ENCODE results near the gene PXT1. TPM values are rescaled to one million over a fixed set of nuclear protein-coding genes. Genes with fewer than 3 reads are reported as not detected.

The PXT1 gene
- total RNA-seq, 1 donor from 2014 or later, result not detected

DNA sequence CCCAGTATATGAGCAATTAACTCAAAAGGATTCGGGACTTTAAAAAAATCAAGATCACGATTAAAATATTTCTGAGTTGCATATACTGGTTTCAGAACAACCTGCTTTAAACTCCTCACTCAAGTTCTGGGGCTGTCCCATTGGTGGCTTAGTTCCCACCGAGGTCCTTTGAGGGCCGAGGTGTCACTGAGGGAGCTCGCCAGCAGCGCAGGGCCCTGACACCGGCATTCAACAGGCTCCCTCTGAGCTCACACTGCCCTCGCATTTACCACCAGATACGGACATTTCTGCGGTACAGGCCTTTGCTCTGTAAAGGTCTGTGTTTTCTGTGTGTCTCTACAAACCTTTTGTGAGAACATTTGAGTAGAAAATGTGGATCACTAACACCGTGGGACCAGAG is 81.6 kb downstream of the PXT1 start:
- ATAC-seq (no peak), DNase-seq (no peak)
- TF ChIP-seq, protein P1, sequence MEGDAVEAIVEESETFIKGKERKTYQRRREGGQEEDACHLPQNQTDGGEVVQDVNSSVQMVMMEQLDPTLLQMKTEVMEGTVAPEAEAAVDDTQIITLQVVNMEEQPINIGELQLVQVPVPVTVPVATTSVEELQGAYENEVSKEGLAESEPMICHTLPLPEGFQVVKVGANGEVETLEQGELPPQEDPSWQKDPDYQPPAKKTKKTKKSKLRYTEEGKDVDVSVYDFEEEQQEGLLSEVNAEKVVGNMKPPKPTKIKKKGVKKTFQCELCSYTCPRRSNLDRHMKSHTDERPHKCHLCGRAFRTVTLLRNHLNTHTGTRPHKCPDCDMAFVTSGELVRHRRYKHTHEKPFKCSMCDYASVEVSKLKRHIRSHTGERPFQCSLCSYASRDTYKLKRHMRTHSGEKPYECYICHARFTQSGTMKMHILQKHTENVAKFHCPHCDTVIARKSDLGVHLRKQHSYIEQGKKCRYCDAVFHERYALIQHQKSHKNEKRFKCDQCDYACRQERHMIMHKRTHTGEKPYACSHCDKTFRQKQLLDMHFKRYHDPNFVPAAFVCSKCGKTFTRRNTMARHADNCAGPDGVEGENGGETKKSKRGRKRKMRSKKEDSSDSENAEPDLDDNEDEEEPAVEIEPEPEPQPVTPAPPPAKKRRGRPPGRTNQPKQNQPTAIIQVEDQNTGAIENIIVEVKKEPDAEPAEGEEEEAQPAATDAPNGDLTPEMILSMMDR (IDR thresholded peaks at IDR 0.05), result no peak
- intact Hi-C loops (cut with DNase I), result no loop called here
- no peaks in the 10 kb centered on the region for H3K36me3 ChIP-seq
- H3K27me3 ChIP-seq (ENCODE audit: low read depth), result no peaks in the 10 kb centered on the region
- H3K9me3 ChIP-seq, result no peaks in the 10 kb centered on the region
- no peak overlapping the region for H3K4me3 ChIP-seq
- H3K4me1 ChIP-seq, result peaks cover 23% of the 10 kb centered on the region
- no peak overlapping the region for H3K27ac ChIP-seq

DNA sequence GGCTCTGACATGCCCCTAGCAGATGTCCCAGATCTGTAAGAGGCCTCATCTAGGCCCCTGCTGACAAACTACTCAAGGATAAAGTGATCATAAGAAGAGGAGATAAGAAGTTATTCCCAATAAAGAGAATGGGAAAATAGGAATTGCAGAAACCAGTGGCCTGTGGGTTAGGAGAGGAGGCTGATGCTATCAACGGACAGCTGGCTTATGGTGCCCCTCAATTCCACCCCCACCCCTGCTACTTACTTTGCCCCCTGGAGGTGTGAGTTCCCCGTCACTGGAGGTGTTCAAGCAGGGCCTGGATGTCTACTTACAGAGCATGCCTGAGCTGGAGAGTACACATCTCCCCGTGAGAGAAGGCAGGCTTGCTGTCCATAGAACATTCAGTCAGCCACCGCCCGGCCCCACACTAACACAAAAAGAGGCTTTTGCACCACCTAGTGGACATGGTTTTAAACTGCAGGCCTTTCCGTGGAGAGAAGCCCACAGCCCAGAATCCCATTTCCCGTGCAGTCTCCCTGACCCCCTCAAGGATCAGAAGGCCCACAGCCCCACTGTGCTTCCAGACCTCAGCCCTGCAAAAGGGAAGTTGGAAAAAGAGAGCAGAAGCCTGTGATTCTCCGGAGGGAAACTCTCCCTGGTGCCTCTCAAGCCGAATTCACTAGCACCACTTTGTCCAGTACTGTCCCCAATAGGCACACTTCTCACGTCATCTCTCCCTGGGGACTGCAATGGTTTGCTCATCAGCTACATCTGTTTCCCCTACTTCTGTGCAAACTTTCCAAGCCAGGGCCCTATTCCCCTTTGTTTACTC is 82.2 kb downstream of the PXT1 start:
- intact Hi-C loops (cut with DNase I), result no loop called here
- no peaks in the 10 kb centered on the region for H3K27me3 ChIP-seq (ENCODE audit: low read depth)
- no peak overlapping the region for H3K4me3 ChIP-seq
- H3K27ac ChIP-seq, result no peak overlapping the region
- ATAC-seq (peak; percentile 78 to 87), DNase-seq (peak; percentile 85)
- H3K9me3 ChIP-seq, result no peaks in the 10 kb centered on the region
- peaks cover 23% of the 10 kb centered on the region for H3K4me1 ChIP-seq
- TF ChIP-seq, protein P1 (IDR thresholded peaks at IDR 0.05), result peak; percentile 78
- no peaks in the 10 kb centered on the region for H3K36me3 ChIP-seq

DNA sequence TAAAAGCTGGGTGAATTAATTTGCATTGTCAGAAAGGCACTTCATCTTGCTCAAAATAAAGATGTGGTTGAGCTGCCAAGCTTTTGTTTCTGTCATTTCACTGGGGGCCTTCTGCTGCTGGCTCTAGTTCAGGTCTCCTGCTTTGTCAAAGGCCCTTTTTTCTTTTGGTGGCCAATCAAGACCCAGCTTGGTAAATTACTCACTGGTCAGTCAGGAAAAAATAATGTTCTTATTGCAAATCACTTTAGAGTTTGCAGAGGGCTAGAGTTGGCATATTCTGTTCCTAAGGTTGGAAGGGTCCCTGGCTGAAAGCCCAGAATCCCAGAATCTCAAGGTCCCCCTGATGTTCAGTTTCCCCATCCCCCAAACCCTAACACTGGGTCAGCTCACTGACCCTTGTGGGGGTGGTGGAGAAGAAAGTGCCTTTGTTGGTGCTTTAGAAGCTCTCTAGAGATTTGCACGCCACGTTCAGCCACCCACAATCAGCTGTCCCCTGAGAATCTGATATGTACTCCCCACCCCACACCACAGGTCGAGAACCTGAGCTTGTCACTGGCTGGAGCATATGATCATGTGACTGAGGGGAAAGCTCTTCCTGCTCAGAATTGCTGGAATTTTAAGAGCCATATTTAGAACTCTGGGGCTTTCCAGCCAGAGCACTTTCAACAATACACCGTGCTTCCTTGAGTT is 84.3 kb downstream of the PXT1 start:
- TF ChIP-seq, protein P1 (IDR thresholded peaks at IDR 0.05), result no peak
- Histone ChIP-seq H3K4me3 (no peak overlapping the region), H3K9me3 (no peaks in the 10 kb centered on the region), H3K27me3 (ENCODE audit: low read depth) (no peaks in the 10 kb centered on the region), H3K4me1 (peaks cover 23% of the 10 kb centered on the region), H3K27ac (no peak overlapping the region), H3K36me3 (no peaks in the 10 kb centered on the region)
- DNase-seq (no peak), ATAC-seq (peak; percentile 33 to 60)
- intact Hi-C loops (cut with DNase I), result no loop called here

DNA sequence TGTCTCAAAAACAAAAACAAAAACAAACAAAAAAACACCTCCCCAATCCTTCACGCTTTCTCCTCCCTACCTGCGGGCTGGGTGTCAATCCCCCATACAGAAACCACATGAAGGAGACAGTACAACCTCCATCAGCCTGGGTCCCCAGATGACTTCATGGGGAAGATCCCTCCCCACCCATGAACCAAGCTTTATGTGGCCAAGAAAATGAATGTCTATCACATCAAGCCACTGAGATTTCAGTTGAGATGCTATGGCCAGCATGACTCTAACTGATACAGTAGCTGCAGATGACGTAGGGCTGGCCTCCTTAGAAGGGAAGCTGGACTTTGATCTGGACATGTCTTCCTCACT is 84.8 kb downstream of the PXT1 start:
- H3K36me3 ChIP-seq, result no peaks in the 10 kb centered on the region
- intact Hi-C loops (cut with DNase I), result no loop called here
- no peaks in the 10 kb centered on the region for H3K9me3 ChIP-seq
- H3K27ac ChIP-seq, result no peak overlapping the region
- TF ChIP-seq, protein P1 (IDR thresholded peaks at IDR 0.05), result no peak
- H3K27me3 ChIP-seq (ENCODE audit: low read depth), result no peaks in the 10 kb centered on the region
- no peak overlapping the region for H3K4me3 ChIP-seq
- ATAC-seq (no peak), DNase-seq (no peak)
- peaks cover 23% of the 10 kb centered on the region for H3K4me1 ChIP-seq

DNA sequence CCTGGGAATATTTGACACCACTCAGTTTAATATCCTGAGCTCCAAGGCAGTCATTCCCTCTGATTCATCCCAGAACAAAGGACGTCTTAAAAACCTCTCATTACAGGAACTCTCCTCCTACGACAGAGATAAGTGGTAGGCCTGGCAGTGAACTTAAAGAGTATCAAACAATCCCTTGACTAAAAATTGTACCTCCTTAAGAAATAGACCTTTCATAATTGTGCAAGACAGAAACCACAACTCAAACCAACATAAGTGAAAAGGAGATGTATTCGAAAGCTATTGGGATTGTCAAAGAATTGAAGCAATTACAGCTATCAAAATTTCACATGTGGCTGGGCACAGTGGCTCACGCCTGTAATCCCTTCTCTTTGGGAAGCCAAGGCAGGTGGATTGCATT is 86.8 kb downstream of the PXT1 start:
- H3K27ac ChIP-seq, result no peak overlapping the region
- ATAC-seq (no peak), DNase-seq (no peak)
- H3K4me3 ChIP-seq, result no peak overlapping the region
- H3K27me3 ChIP-seq (ENCODE audit: low read depth), result no peaks in the 10 kb centered on the region
- TF ChIP-seq, protein P1 (IDR thresholded peaks at IDR 0.05), result no peak
- peaks cover 29% of the 10 kb centered on the region for H3K4me1 ChIP-seq
- H3K9me3 ChIP-seq, result no peaks in the 10 kb centered on the region
- H3K36me3 ChIP-seq, result no peaks in the 10 kb centered on the region
- intact Hi-C loops (cut with DNase I), result no loop called here

Data from lower lobe of right lung (tissue), 2 donors.